ENCODE measurements around the gene KLHL6. TPM values are rescaled to one million over a fixed set of nuclear protein-coding genes. Genes with fewer than 3 reads are reported as not detected.
"Not testable (repeated sequence)": the region's sequence is repeated elsewhere in the genome, so short reads cannot be mapped to it uniquely, and the experiment has no call there.

KLHL6 gene
- total and polyA plus RNA-seq, 7 donors, result 0.12 to 1.3 (median 0.42) TPM

DNA sequence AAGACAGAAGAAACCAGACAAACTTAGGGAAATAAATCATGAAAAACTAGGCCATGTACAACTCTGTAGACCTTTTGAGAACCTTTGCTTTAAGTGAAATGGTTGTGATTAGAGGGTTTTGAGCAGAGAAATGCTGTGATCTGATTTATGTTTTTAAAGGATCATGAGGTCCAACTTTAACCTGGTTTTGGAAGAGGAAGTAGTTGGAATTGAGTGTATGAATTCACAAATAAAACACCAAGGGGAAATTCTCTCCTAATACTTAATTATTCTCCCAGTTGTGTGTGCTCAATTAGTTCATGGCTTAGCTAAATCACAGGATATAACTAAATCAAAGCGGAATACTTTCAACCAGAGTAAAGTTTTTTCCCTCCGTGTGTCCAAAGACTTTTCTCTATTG lies 81.5 kb downstream of the KLHL6 start:
- WGBS, 3 donors, result 68 to 83% (median 72%) methylated on average over 2 of the region's 2 CpGs
- intact Hi-C loops (cut with DNase I), result no loop called here
- Histone ChIP-seq H3K4me3 (no peak overlapping the region), H3K27ac (peak overlapping the region; percentile 11), H3K36me3 (ENCODE audit: insufficient read depth in 1 of 2, low read depth in 1 of 2) (no peaks in the 10 kb centered on the region), H3K4me1 (no peaks in the 10 kb centered on the region), H3K27me3 (ENCODE audit: insufficient read depth in 3 of 3, low read length in 2 of 3) (no peaks in the 10 kb centered on the region), H3K9me3 (no peaks in the 10 kb centered on the region)
- no peak for DNase-seq
- TF ChIP-seq, protein P1, sequence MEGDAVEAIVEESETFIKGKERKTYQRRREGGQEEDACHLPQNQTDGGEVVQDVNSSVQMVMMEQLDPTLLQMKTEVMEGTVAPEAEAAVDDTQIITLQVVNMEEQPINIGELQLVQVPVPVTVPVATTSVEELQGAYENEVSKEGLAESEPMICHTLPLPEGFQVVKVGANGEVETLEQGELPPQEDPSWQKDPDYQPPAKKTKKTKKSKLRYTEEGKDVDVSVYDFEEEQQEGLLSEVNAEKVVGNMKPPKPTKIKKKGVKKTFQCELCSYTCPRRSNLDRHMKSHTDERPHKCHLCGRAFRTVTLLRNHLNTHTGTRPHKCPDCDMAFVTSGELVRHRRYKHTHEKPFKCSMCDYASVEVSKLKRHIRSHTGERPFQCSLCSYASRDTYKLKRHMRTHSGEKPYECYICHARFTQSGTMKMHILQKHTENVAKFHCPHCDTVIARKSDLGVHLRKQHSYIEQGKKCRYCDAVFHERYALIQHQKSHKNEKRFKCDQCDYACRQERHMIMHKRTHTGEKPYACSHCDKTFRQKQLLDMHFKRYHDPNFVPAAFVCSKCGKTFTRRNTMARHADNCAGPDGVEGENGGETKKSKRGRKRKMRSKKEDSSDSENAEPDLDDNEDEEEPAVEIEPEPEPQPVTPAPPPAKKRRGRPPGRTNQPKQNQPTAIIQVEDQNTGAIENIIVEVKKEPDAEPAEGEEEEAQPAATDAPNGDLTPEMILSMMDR (IDR thresholded peaks at IDR 0.05), result no peak
- no peak for ATAC-seq

DNA sequence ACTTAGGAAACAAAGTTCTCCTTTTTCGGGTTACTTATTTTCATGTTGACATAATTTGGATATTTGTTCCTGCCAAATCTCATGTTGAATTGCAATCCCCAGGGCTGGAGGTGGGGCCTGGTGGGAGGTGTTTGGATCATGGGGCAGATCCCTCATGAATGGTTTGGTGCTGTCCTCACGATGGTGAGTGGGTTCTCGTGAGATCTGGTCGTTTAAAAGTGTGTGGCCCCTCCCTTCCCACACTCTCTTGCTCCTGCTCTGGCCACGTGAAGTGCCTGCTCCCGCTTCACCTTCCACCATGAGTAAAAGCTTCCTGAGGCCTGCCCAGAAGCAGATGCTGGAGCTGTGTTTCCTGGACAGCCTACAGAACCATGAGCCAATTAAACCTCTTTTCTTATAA lies 83.4 kb downstream of the KLHL6 start:
- Histone ChIP-seq H3K27ac (no peak overlapping the region), H3K4me3 (no peak overlapping the region), H3K4me1 (no peaks in the 10 kb centered on the region), H3K27me3 (ENCODE audit: insufficient read depth in 3 of 3, low read length in 2 of 3) (no peaks in the 10 kb centered on the region), H3K9me3 (no peaks in the 10 kb centered on the region), H3K36me3 (ENCODE audit: insufficient read depth in 1 of 2, low read depth in 1 of 2) (no peaks in the 10 kb centered on the region)
- intact Hi-C loops (cut with DNase I), result no loop called here
- WGBS, 3 donors, result 57 to 78% (median 63%) methylated on average over 6 of the region's 6 CpGs
- ATAC-seq, result no peak
- DNase-seq, result no peak
- TF ChIP-seq, protein P1 (IDR thresholded peaks at IDR 0.05), result no peak

DNA sequence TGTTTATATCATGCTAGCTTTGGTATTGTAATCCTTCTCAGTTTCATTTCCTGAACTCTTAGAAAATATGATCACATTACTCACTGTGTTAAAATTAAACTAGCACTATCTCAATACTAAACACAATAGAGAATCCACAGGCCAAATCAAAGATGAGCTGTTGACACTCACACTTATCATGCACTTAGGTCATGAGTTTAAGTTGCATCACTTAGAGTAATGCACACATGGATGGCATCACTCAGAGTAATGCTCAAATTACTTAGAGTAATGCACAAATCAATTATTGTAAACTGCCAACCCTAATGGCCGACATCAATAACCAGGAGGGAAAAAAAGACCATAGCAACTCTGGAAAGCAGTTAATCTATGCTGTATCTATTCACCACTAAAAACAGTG lies 87.1 kb downstream of the KLHL6 start:
- no peak overlapping the region for H3K4me3 ChIP-seq
- ATAC-seq (peak in 3 of 4 donors; percentile 19 to 34 (median 20)), DNase-seq (no peak)
- H3K9me3 ChIP-seq, result no peaks in the 10 kb centered on the region
- TF ChIP-seq, protein P1 (IDR thresholded peaks at IDR 0.05), result no peak
- H3K27me3 ChIP-seq (ENCODE audit: insufficient read depth in 3 of 3, low read length in 2 of 3), result no peaks in the 10 kb centered on the region
- H3K4me1 ChIP-seq, result no peaks in the 10 kb centered on the region
- intact Hi-C loops (cut with DNase I), result loop anchor here (2.0 kb wide), 2 partner anchors 296 to 298 kb away; no protein-coding TSS in a partner anchor
- no peak overlapping the region for H3K27ac ChIP-seq
- no peaks in the 10 kb centered on the region for H3K36me3 ChIP-seq (ENCODE audit: insufficient read depth in 1 of 2, low read depth in 1 of 2)
- WGBS, 3 donors, result 44 to 67% (median 65%) methylated on average over 1 of the region's 1 CpG

DNA sequence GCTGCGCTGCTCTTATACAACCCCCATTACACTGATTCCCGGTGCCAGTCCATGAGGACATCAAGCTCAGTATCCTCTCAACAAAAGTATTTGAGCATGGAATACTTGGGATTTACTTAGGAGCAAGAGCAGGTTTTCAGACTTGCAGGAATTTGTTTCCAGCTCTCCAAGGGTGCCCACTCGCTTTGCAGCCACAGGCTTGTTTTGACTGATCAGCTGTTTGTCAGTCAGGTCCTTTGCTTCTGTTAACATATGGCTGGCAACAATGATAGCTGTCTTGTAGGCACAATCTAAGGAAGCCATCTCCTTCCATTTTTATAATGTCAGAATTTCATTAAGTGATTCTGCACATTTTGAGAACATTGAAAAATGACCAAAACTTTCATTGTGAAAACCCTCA lies 88.9 kb downstream of the KLHL6 start:
- H3K9me3 ChIP-seq, result no peaks in the 10 kb centered on the region
- H3K4me3 ChIP-seq, result no peak overlapping the region
- TF ChIP-seq, protein P1 (IDR thresholded peaks at IDR 0.05), result no peak
- WGBS, 3 donors, result 75 to 81% (median 77%) methylated on average over 3 of the region's 3 CpGs
- ATAC-seq (no peak), DNase-seq (no peak)
- no peaks in the 10 kb centered on the region for H3K36me3 ChIP-seq (ENCODE audit: insufficient read depth in 1 of 2, low read depth in 1 of 2)
- H3K4me1 ChIP-seq, result no peaks in the 10 kb centered on the region
- H3K27me3 ChIP-seq (ENCODE audit: insufficient read depth in 3 of 3, low read length in 2 of 3), result no peaks in the 10 kb centered on the region
- intact Hi-C loops (cut with DNase I), result no loop called here
- H3K27ac ChIP-seq, result no peak overlapping the region

DNA sequence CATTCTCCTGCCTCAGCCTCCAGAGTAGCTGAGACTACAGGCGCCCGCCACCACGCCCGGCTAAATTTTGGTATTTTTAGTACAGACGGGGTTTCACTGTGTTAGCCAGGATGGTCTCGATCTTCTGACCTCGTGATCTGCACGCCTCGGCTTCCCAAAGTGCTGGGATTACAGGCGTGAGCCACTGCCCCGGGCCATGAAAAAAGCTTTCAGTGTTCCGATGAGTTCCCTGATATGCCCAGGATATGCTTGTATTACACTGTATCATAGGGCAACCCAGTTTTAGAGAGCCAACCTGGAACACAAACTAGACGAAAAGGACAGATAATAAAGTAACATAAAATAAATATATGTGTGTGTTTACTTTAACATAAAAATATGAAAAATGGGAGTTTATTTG lies 89.8 kb downstream of the KLHL6 start:
- intact Hi-C loops (cut with DNase I), result not testable (repeated sequence)
- 82 to 89% (median 84%) methylated on average over 13 of the region's 13 CpGs for WGBS, 3 donors

More for the DNA sequence above, 89.8 kb downstream of the KLHL6 start:
- not testable (repeated sequence) for H3K27ac ChIP-seq; ATAC-seq; H3K36me3 ChIP-seq (ENCODE audit: insufficient read depth in 1 of 2, low read depth in 1 of 2); H3K27me3 ChIP-seq (ENCODE audit: insufficient read depth in 3 of 3, low read length in 2 of 3); H3K4me3 ChIP-seq; H3K4me1 ChIP-seq; H3K9me3 ChIP-seq; DNase-seq
